22Rv1 (cell line): Measurements from ENCODE around the gene PIGR.

ENCODE experiments used
- CTCF ChIP-seq: fragments of 450-650 bp; IDR thresholded peaks from 2 replicates; pipeline ENCODE4 v1.5.1; 2017; ENCODE audit warnings: mild to moderate bottlenecking
- ZFX ChIP-seq: fragments of 450-650 bp; IDR thresholded peaks from 2 replicates; pipeline ENCODE4 v1.6.1; 2017; ENCODE audit warnings: antibody characterized with exemption, borderline replicate concordance

GRCh38 chr1:206895325-206895724 is 50.9 kb downstream of the PIGR start:
- TF ChIP-seq CTCF: no peak
- no peak for TF ChIP-seq ZFX
